Cortex of kidney (tissue), 1 donor: ENCODE data around the gene TIMM10B.

Experiments used
- DNase-seq: peaks from one replicate; lab custom pipeline; 2025; lab: John Stamatoyannopoulos, UW

Gene TIMM10B

DNA sequence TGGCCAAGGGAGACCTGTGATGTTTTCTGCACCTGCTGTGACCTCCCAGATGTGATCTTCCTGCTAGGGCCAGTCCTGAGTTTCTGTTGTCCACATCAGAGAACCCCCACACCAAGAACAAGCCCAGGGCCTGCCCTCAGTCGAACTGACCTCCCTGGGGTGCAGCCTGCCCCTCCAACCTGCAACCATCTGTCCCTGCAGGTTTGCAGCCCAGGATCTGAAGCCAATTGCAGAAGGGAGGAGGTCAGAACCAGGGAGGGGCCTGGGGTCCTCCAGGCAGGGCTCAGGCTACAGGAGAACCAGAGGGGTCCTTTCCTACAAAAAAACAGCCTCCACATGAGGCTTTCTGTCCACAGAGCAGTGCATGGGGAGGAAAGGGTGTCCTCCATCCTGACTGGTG is 8.4 kb upstream of the TIMM10B start:
- DNase-seq = no peak

DNA sequence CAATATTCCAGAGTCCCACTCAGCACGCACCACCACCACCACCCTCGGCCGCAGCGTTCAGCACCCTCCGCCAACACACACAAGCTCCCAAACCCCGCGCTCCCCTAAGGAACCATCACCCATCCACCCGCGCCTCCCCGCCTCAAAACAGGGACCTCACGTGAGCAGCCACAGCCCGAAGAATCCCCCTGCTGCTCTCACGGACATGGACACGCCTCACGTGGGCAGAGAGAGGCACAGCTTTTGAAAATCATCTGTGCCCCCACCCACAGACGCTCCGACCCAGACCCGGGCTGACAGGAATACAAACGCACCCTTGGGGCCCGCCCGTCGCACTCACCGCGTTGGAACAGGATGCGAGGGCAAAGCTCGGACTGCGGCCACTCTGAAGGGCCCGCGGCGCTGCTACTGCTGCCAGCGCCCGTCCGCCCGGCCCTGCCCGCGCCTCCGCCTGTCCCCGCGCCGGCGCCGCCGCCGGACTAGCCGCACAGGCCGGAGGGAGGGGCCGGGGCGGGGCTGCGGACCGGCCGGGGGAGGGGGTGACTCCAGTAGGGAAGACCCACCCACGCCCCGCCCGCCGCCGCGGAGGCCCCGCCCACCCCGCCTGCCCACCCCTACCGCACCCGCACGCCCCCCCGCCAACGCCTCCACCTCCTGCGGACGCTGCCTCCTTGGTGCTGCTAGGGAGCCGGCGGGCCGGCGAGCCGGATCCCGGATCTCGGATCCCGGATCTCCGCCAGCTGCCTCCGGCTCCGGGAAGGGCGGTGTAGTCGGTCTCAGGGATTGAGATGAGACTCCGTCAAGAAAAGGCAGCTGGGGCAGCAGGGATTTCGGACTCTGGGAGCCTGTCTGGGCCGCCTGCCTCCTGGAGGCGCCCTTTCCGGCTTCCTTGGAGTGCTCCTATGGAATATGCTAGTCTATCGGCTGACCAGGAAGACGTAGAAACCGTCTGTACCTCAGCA is 7.6 kb upstream of the TIMM10B start, which contains the start of gene TRIM3:
Gene TRIM3 (minus strand): TSS at position 491 of the 962 bp plus-strand sequence. CDS start 8,246 bp downstream, outside the sequence.
- no peak for DNase-seq

DNA sequence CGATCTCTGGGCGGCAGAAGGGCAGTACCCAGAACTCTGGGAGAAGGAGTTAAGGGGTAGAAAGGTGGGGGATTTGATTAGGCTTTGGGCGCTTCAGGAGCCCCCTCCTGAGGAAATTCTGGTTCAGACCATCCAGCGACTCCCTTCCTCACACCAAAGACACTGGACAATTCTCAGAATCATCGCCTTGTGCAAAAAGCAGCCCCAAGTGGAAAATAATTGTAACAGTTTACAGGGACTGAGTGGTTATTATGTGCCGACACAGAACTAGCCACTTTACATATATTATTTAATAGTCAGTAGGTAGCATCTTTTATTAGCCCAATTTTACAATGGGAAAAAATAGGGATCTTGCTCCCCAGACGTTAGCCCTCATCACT is 6.9 kb upstream of the TIMM10B start:
- DNase-seq = no peak

DNA sequence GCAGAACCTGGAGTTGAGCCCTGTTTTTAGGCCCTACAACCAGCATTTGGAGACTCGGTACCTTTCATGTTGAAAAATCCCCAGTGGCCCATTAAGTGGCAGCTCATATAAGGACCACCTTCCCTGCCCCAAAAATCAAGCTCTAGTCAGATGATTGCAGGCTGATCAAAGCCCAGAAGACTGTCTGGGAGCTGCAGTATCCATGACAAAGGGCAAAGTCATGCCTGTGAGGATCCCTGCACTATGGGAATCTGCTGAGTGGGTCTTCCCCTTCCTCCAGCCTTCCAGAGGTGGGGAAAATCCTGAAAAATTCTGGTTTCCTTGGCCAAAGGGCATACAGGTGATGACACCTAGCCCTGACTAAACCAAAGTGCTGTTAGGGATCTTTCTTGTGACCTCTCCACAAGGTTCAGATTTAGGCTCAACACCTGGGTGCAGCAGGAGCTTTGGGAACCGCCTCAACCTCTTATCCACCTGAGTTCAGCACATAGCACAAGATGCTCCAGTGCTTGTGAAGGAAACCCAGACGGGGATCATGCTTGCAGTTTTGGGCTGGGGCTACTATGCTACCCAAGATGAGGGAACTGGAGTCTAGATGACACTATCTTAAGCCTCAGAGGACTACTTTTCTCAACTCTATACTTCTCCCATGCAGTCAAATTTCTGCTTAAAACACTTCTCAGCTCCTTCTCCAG is 6.3 kb upstream of the TIMM10B start:
- DNase-seq = no peak

DNA sequence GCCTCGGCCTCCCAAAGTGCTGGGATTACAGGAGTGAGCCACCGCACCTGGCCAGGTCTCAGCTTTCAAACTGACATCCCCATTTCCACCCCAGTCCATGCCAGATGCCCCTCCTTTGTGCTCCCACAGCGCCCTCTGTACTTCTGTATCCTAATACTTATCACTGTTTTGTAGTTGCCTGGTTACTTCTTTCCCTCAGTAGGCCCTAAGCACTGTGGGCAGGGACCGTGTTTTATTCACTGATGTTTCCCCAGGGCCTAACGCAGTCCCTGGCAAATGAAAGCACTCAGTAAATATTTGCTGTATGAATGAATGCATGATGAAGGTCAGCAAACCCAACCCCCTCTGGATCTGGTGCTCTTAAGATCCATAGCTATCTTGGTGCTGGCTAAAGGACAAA is 5.4 kb upstream of the TIMM10B start:
- DNase-seq = no peak

- no peak for DNase-seq
Measured at GRCh38 chr11:6476571-6476970, 4.7 kb upstream of the TIMM10B start.

GRCh38 chr11:6480299-6480914 is 894 bp upstream of the TIMM10B start:
- DNase-seq = no peak

DNA sequence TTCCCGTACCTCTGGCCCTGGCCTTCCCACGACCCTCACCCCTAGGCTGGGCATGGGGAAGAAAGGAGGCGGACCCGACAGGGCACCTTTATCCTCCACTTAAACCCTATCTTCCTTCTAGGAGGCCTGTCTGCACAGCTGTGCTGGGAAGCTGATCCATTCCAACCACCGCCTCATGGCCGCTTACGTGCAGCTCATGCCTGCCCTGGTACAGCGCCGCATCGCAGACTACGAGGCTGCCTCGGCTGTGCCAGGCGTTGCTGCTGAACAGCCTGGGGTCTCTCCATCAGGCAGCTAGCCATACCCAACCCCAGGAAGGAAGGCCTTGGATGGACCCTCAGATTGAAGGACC is 599 bp downstream of the TIMM10B start:
- DNase-seq = no peak

- no peak for DNase-seq
Measured at GRCh38 chr11:6482441-6482840, 1.1 kb downstream of the TIMM10B start.

GRCh38 chr11:6483015-6483414 is 1.7 kb downstream of the TIMM10B start:
- no peak for DNase-seq

GRCh38 chr11:6485661-6486060 is 4.4 kb downstream of the TIMM10B start:
- DNase-seq = no peak

DNA sequence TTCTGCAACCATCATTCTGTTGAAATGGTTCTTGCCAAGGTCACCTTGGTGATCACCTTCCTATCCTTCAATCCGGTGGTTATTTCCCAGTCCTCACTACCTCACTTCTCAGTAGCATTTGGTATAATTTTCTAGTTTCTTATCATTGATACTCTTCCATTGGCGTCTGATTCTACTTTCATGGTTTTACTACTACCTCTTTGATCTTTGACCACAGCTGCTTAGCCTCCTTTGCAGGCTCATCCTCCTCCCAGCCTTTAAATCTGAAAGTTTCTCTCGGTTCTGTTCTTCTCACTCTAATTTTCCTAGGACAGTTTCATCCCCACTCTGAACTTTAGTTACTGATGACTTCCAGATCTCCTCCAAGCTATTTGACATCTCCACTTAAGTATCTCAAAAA is 5.0 kb downstream of the TIMM10B start:
- no peak for DNase-seq

GRCh38 chr11:6486938-6487337 is 5.6 kb downstream of the TIMM10B start:
- no peak for DNase-seq

- DNase-seq = no peak
Measured at GRCh38 chr11:6488342-6488741, 7.0 kb downstream of the TIMM10B start.

GRCh38 chr11:6488821-6489220 is 7.5 kb downstream of the TIMM10B start:
- DNase-seq = no peak

DNA sequence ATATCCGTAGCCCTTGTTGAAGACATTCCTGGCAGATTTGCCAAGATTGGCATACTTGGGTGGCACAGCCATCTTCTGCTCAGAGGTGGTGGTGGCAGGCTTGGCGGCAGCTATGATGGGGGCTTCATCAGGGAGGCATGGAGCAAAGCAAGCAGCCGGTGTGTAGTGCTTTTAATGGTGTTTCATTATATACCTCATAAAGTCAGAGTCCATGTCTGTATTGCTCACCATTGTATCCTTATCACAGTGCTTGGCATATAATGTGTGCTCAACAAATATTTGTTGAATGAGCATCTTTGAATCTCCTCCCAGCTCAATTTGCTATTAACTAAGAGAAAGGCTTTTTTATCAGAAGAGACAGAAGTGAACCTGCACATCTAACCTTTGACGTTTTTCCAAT is 8.0 kb downstream of the TIMM10B start:
- DNase-seq = no peak

DNA sequence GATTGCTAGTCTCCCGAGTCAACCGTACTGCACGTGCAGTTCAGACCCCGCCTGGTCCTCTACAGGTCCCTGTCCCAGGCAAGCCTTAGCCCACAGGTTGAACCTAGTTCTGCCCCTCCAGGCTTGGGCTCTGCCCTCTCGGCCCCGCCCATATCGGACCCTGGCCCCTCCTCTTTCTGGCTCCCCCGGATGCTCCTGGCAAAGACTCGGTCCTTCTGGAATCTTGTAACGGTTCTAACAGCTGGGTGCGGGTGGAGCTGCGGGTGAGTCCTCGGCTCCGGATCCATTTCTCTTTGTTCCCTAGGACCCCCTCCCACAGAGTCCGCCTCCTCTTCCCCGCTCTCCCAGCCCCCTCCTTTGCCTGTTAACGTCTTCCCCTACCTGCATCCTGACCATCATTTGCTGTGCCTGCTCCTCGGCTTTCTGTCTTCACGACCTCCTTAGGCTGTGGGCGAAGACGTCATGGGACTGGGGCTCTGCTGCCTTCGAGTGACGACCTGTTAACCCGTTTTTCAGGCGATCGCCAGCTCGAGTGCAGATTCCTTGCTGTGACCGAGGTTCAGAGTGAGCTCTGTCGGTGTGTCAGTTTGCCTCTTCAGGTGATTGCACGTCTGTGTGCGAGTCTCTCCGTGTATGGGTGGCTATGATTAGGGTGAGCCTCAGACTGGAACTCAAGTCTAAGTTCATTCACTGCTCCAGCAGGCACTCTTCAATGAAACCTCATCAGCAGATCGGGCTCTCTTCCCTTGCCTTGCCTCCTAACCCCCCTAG is 16.0 kb downstream of the TIMM10B start, which contains the start of gene DNHD1:
Gene DNHD1 (plus strand): TSS at position 212 of the 771 bp plus-strand sequence. CDS start 936 bp downstream, outside the sequence.
- no peak for DNase-seq

GRCh38 chr11:6498121-6498520 is 16.8 kb downstream of the TIMM10B start:
- no peak for DNase-seq

GRCh38 chr11:6498544-6498943 is 17.2 kb downstream of the TIMM10B start:
- DNase-seq = no peak

GRCh38 chr11:6502382-6502781 is 21.1 kb downstream of the TIMM10B start:
- DNase-seq = no peak

DNA sequence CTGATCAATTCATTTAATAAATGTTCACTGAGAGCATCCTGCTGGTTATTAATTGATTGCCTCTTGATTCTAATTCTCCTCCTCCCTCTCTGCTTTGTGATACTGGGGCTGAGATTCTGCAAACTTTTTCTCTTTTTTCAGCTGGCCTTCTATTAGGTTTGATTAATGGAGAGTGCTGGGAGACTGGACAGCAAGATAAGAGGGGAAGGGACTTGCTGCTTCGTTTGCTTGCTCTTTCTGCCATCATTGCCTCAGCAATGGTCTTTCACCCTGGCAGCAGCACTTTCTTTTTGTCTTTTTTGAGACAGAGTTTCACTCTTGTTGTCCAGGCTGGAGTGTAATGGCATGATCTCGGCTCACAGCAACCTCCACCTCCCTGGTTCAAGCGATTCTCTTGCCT is 22.9 kb downstream of the TIMM10B start:
- DNase-seq = no peak
